Brain microvascular endothelial cell (primary cell): ENCODE results near the gene NACA.
"Not testable (repeated sequence)": the region's sequence is repeated elsewhere in the genome, so short reads cannot be mapped to it uniquely, and the experiment has no call there.

Experiments
- DNase-seq: peaks from one replicate; pipeline ENCODE4 v3.0.0-alpha.2; 2020
- H3K27ac ChIP-seq: fragments of 250-450 bp; sonication (Bioruptor Pico); 2 replicates; pipeline ENCODE4 v1.5.1; 2020; ENCODE audit warnings: mild to moderate bottlenecking, moderate library complexity
- H3K27me3 ChIP-seq: fragments of 250-450 bp; sonication (Bioruptor Pico); replicated peaks from 2 replicates; pipeline ENCODE4 v1.5.1; 2020; ENCODE audit warnings: mild to moderate bottlenecking
- H3K36me3 ChIP-seq: fragments of 250-450 bp; sonication (Bioruptor Pico); replicated peaks from 2 replicates; pipeline ENCODE4 v1.5.1; 2020; ENCODE audit warnings: mild to moderate bottlenecking
- H3K4me3 ChIP-seq: 2 replicates; pipeline ENCODE4 v1.5.1; 2011; ENCODE audit warnings: low read depth, mild to moderate bottlenecking, control low read depth, low read length, moderate library complexity
- CTCF ChIP-seq: IDR thresholded peaks from 2 replicates; pipeline ENCODE4 v1.5.1; 2011; ENCODE audit warnings: low read depth, mild to moderate bottlenecking, moderate library complexity, low read length, control low read depth, inconsistent platforms; ENCODE audit errors: missing control alignments
- in situ Hi-C: cut with HindIII; loops from 2 replicates; pipeline ENCODE4 v1.10.0; 2017; ENCODE audit warnings: low sequenced_read_pairs, low pct_ligation_motif_present

NACA gene

GRCh38 chr12:56758728-56759262 lies 33.7 kb upstream of the NACA start:
- Histone ChIP-seq H3K4me3 (no peak overlapping the region), H3K27me3 (no peaks in the 10 kb centered on the region), H3K27ac (no peak overlapping the region), H3K36me3 (no peaks in the 10 kb centered on the region)
- in situ Hi-C loops = loop anchor here (25.0 kb wide), 1 partner anchor 229 kb away; a partner anchor contains a TSS
- TF ChIP-seq CTCF = no peak
- no peak for DNase-seq

GRCh38 chr12:56757971-56758370 lies 32.9 kb upstream of the NACA start:
- DNase-seq, H3K27me3 ChIP-seq, H3K4me3 ChIP-seq, H3K36me3 ChIP-seq, H3K27ac ChIP-seq: not testable (repeated sequence)
- in situ Hi-C loops = loop anchor here (25.0 kb wide), 1 partner anchor 229 kb away; a partner anchor contains a TSS

- Histone ChIP-seq H3K27me3 (no peaks in the 10 kb centered on the region), H3K4me3 (no peak overlapping the region), H3K36me3 (no peaks in the 10 kb centered on the region), H3K27ac (no peak overlapping the region)
- no peak for TF ChIP-seq CTCF
- DNase-seq = no peak
- in situ Hi-C loops = loop anchor here (25.0 kb wide), 1 partner anchor 234 kb away; a partner anchor contains a TSS
These were observed 28.5 kb upstream of the NACA start for GRCh38 chr12:56753566-56753965.

GRCh38 chr12:56751712-56752598 lies 26.9 kb upstream of the NACA start, which contains the start of gene PRIM1:
Gene PRIM1, minus strand, starts transcription at chr12:56752323. Its CDS starts 25 bp downstream, at chr12:56752298.
- H3K36me3 ChIP-seq = no peaks in the 10 kb centered on the region
- peak; percentile 65 for DNase-seq
- H3K27me3 ChIP-seq = no peaks in the 10 kb centered on the region
- in situ Hi-C loops = loop anchor here (25.0 kb wide), 1 partner anchor 235 kb away; a partner anchor contains a TSS
- TF ChIP-seq CTCF = peak; percentile 8
- no peak within 1 kb of the TSS for H3K27ac ChIP-seq
- H3K4me3 ChIP-seq = peak within 1 kb of the TSS; percentile 90

- not testable (repeated sequence) for H3K4me3 ChIP-seq, DNase-seq, H3K36me3 ChIP-seq, H3K27me3 ChIP-seq, H3K27ac ChIP-seq
- in situ Hi-C loops = loop anchor here (25.0 kb wide), 1 partner anchor 237 kb away; a partner anchor contains a TSS
These were observed 25.5 kb upstream of the NACA start for GRCh38 chr12:56750596-56750995.

- no peak for DNase-seq
- H3K27me3 ChIP-seq = no peaks in the 10 kb centered on the region
- no peak overlapping the region for H3K4me3 ChIP-seq
- no peaks in the 10 kb centered on the region for H3K36me3 ChIP-seq
- in situ Hi-C loops = loop anchor here (25.0 kb wide), 1 partner anchor 237 kb away; a partner anchor contains a TSS
- no peak for TF ChIP-seq CTCF
- H3K27ac ChIP-seq = no peak overlapping the region
These were observed 24.8 kb upstream of the NACA start for GRCh38 chr12:56749853-56750252.
